GM23338 (cell line): ENCODE measurements around the gene PRRG1. TPM values are rescaled to one million over a fixed set of nuclear protein-coding genes. Genes with fewer than 3 reads are reported as not detected.

Experiments used
- ATAC-seq: fragments of 200-7000 bp; cut with Tn5 transposase; 3 replicates; pipeline ENCODE4 v1.9.1; 2020
- DNase-seq: peaks from one replicate; pipeline ENCODE4 v3.0.0-alpha.2; 2015; ENCODE audit warnings: low spot score
- H2AFZ ChIP-seq: fragments of 200-600 bp; sonication (generic); 2 replicates; pipeline ENCODE4 v1.8.0; 2016; ENCODE audit warnings: antibody characterized with exemption, mild to moderate bottlenecking, moderate library complexity
- H3F3A ChIP-seq: fragments of 200-600 bp; sonication (generic); replicated peaks from 2 replicates; pipeline ENCODE4 v1.8.0; 2017; ENCODE audit warnings: antibody characterized with exemption, mixed run types, low read depth
- H3K27ac ChIP-seq: fragments of 200-600 bp; sonication (generic); 2 replicates; pipeline ENCODE4 v1.6.1; 2016; ENCODE audit warnings: low read depth
- H3K27me3 ChIP-seq: fragments of 200-600 bp; sonication (generic); 2 replicates; pipeline ENCODE4 v1.8.0; 2016; ENCODE audit warnings: mild to moderate bottlenecking, mixed run types, moderate library complexity; ENCODE audit not compliant: insufficient read depth
- H3K36me3 ChIP-seq: fragments of 200-600 bp; sonication (generic); 2 replicates; pipeline ENCODE4 v1.8.0; 2016; ENCODE audit warnings: mild to moderate bottlenecking; ENCODE audit not compliant: insufficient read depth
- H3K4me1 ChIP-seq: fragments of 200-600 bp; sonication (generic); 2 replicates; pipeline ENCODE4 v1.8.0; 2016; ENCODE audit warnings: mild to moderate bottlenecking, moderate library complexity; ENCODE audit not compliant: insufficient read depth
- H3K4me2 ChIP-seq: fragments of 200-600 bp; sonication (generic); 2 replicates; pipeline ENCODE4 v1.7.1; 2017; ENCODE audit warnings: mixed run types
- H3K4me3 ChIP-seq: fragments of 200-600 bp; sonication (generic); 2 replicates; pipeline ENCODE4 v1.6.1; 2016; ENCODE audit warnings: mixed run types
- H3K79me2 ChIP-seq: fragments of 200-600 bp; sonication (generic); replicated peaks from 2 replicates; pipeline ENCODE4 v1.8.0; 2017; ENCODE audit warnings: mild to moderate bottlenecking; ENCODE audit not compliant: insufficient read depth
- H3K9me2 ChIP-seq: fragments of 200-600 bp; sonication (generic); 2 replicates; pipeline ENCODE4 v1.8.0; 2017; ENCODE audit not compliant: insufficient read depth
- H4K20me1 ChIP-seq: fragments of 200-600 bp; sonication (generic); replicated peaks from 2 replicates; pipeline ENCODE4 v1.8.0; 2017; ENCODE audit warnings: mild to moderate bottlenecking; ENCODE audit not compliant: insufficient read depth
- H3K27ac Mint-ChIP-seq: 2 replicates; pipeline ENCODE4 v1.8.0; 2020; ENCODE audit warnings: inconsistent platforms, mild to moderate bottlenecking, moderate library complexity, mixed read lengths
- H3K27me3 Mint-ChIP-seq: 3 replicates; pipeline ENCODE4 v1.8.0; 2022; ENCODE audit warnings: low read depth, mild to moderate bottlenecking, moderate library complexity, mixed read lengths, inconsistent platforms; ENCODE audit not compliant: insufficient read depth, poor library complexity
- H3K36me3 Mint-ChIP-seq: 3 replicates; pipeline ENCODE4 v1.8.0; 2021; ENCODE audit warnings: low read depth, mild to moderate bottlenecking, inconsistent platforms, moderate library complexity, mixed read lengths
- H3K4me1 Mint-ChIP-seq: 3 replicates; pipeline ENCODE4 v1.8.0; 2020; ENCODE audit warnings: mild to moderate bottlenecking, inconsistent platforms, mixed read lengths
- H3K4me3 Mint-ChIP-seq: 3 replicates; pipeline ENCODE4 v1.8.0; 2021; ENCODE audit warnings: moderate library complexity, mild to moderate bottlenecking, inconsistent platforms, mixed read lengths
- H3K9me3 Mint-ChIP-seq: 3 replicates; pipeline ENCODE4 v1.8.0; 2020; ENCODE audit warnings: moderate library complexity, mild to moderate bottlenecking, inconsistent platforms, mixed read lengths
- CREB1 ChIP-seq: fragments of 250-450 bp; sonication (Bioruptor Pico); IDR thresholded peaks from 2 replicates; pipeline ENCODE4 v1.5.0; 2020; ENCODE audit warnings: low read depth, mild to moderate bottlenecking, moderate library complexity
- EZH2 ChIP-seq: fragments of 200-600 bp; sonication (generic); IDR thresholded peaks from one replicate; pipeline ENCODE4 v1.8.0; 2017; ENCODE audit warnings: antibody characterized with exemption, mild to moderate bottlenecking, low read depth; ENCODE audit not compliant: unreplicated experiment
- EZH2phosphoT487 ChIP-seq: fragments of 200-600 bp; sonication (generic); IDR thresholded peaks from one replicate; pipeline ENCODE4 v1.8.1; 2018; ENCODE audit warnings: antibody characterized with exemption; ENCODE audit not compliant: unreplicated experiment
- JUNB ChIP-seq: IDR thresholded peaks from one replicate; pipeline ENCODE4 v1.6.1; 2016; ENCODE audit warnings: antibody characterized with exemption; ENCODE audit not compliant: unreplicated experiment
- NANOG ChIP-seq: IDR thresholded peaks from 2 replicates; pipeline ENCODE4 v1.6.1; 2016; ENCODE audit warnings: antibody characterized with exemption, borderline replicate concordance
- POLR2AphosphoS5 ChIP-seq: IDR thresholded peaks from 2 replicates; pipeline ENCODE4 v1.6.1; 2016; ENCODE audit warnings: antibody characterized with exemption, low read depth
- STAT1 ChIP-seq: IDR thresholded peaks from one replicate; pipeline ENCODE4 v1.6.1; 2016; ENCODE audit warnings: antibody characterized with exemption; ENCODE audit not compliant: unreplicated experiment
- ZNF114 ChIP-seq: fragments of 250-450 bp; sonication (Bioruptor Pico); IDR thresholded peaks from 2 replicates; pipeline ENCODE4 v1.5.0; 2020; ENCODE audit warnings: mild to moderate bottlenecking, moderate library complexity
- ZNF331 ChIP-seq: fragments of 250-450 bp; sonication (Bioruptor Pico); IDR thresholded peaks from 2 replicates; pipeline ENCODE4 v1.5.0; 2020; ENCODE audit warnings: low read depth, mild to moderate bottlenecking, moderate library complexity
- polyA plus RNA-seq: library from polyadenylated mRNA; unstranded; fragments of >200 nt; fragmentation: Nextera tagmentation; extraction: Ambion mirVana; gene quantifications from 2 replicates; pipeline ENCODE4 v1.2.1, GENCODE V29; 2016
- total RNA-seq: library from RNA; depleted of rRNA; stranded (reverse); fragments of >200 nt; shearing (Covaris generic); gene quantifications from 2 replicates; pipeline ENCODE4 v1.2.3, GENCODE V29; 2014
- TF ChIP-seq, protein P1 (sequence below): IDR thresholded peaks from 2 replicates; pipeline ENCODE4 v1.6.1; 2016; ENCODE audit warnings: antibody characterized with exemption
- TF ChIP-seq, protein P2 (sequence below), 2 experiments: fragments of 200-600 bp in 1 of 2; sonication (generic) in 1 of 2; conservative IDR thresholded peaks; 2 replicates each; pipeline versions ENCODE4 v1.5.1 to v1.6.1; 2016 to 2017; ENCODE audit warnings: antibody characterized with exemption in 2 of 2, low read depth in 2 of 2, mild to moderate bottlenecking in 2 of 2, moderate library complexity in 1 of 2
- TF ChIP-seq, protein P3 (sequence below): IDR thresholded peaks from one replicate; pipeline ENCODE4 v1.6.1; 2018; ENCODE audit warnings: antibody characterized with exemption; ENCODE audit not compliant: unreplicated experiment
- TF ChIP-seq, protein P4 (sequence below): fragments of 250-450 bp; sonication (Bioruptor Pico); IDR thresholded peaks from 2 replicates; pipeline ENCODE4 v1.5.0; 2020; ENCODE audit warnings: mild to moderate bottlenecking, moderate library complexity

PRRG1 gene
- total and polyA plus RNA-seq, 2 experiments from 2014 or later: 3.8 to 10.8 TPM

DNA sequence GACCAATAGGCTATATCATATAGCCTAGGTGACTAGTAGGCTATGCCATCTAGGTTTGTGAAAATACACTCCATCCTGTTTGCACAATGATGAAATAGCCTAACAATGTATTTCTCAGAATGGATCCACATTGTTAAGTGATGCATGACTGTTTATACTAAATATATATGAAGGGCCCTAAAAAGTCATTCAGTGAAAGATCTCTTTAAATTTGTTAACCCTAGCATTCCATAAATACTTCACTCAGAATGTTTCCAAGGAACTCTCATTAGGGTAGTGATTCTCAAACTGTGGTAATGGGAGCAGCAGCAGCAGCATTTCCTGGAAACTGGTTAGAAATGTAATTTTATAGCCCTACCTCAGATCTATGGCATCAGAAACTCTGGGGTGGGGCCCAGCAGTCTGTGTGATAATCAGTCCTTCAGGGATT is 74.9 kb downstream of the PRRG1 start:
- Histone ChIP-seq H3K4me3 (no peak overlapping the region), H3K4me1 (no peaks in the 10 kb centered on the region; the same call in none of the 2 replicates), H3K27ac (no peak overlapping the region; the same call in 1 of the 2 replicates), H3K36me3 (peaks cover 5% of the 10 kb centered on the region; the same call in 1 of the 2 replicates), H3K4me2 (no peak overlapping the region), H4K20me1 (no peaks in the 10 kb centered on the region), H3K27me3 (no peaks in the 10 kb centered on the region), H2AFZ (no peak overlapping the region), H3F3A (no peaks in the 10 kb centered on the region), H3K9me2 (no peaks in the 10 kb centered on the region), H3K79me2 (no peaks in the 10 kb centered on the region)
- TF ChIP-seq, protein P1, sequence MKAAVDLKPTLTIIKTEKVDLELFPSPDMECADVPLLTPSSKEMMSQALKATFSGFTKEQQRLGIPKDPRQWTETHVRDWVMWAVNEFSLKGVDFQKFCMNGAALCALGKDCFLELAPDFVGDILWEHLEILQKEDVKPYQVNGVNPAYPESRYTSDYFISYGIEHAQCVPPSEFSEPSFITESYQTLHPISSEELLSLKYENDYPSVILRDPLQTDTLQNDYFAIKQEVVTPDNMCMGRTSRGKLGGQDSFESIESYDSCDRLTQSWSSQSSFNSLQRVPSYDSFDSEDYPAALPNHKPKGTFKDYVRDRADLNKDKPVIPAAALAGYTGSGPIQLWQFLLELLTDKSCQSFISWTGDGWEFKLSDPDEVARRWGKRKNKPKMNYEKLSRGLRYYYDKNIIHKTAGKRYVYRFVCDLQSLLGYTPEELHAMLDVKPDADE: no peak
- TF ChIP-seq JUNB (no peak), ZNF331 (CRISPR knock-in tag) (no peak), ZNF114 (CRISPR knock-in tag) (no peak), POLR2AphosphoS5 (no peak), CREB1 (no peak), EZH2 (no peak), STAT1 (no peak), NANOG (no peak), EZH2phosphoT487 (no peak)
- TF ChIP-seq, protein P2, sequence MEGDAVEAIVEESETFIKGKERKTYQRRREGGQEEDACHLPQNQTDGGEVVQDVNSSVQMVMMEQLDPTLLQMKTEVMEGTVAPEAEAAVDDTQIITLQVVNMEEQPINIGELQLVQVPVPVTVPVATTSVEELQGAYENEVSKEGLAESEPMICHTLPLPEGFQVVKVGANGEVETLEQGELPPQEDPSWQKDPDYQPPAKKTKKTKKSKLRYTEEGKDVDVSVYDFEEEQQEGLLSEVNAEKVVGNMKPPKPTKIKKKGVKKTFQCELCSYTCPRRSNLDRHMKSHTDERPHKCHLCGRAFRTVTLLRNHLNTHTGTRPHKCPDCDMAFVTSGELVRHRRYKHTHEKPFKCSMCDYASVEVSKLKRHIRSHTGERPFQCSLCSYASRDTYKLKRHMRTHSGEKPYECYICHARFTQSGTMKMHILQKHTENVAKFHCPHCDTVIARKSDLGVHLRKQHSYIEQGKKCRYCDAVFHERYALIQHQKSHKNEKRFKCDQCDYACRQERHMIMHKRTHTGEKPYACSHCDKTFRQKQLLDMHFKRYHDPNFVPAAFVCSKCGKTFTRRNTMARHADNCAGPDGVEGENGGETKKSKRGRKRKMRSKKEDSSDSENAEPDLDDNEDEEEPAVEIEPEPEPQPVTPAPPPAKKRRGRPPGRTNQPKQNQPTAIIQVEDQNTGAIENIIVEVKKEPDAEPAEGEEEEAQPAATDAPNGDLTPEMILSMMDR (conservative IDR thresholded peaks at IDR 0.05; ENCODE audit: low read depth in 2 of 2): no peak
- TF ChIP-seq, protein P3, sequence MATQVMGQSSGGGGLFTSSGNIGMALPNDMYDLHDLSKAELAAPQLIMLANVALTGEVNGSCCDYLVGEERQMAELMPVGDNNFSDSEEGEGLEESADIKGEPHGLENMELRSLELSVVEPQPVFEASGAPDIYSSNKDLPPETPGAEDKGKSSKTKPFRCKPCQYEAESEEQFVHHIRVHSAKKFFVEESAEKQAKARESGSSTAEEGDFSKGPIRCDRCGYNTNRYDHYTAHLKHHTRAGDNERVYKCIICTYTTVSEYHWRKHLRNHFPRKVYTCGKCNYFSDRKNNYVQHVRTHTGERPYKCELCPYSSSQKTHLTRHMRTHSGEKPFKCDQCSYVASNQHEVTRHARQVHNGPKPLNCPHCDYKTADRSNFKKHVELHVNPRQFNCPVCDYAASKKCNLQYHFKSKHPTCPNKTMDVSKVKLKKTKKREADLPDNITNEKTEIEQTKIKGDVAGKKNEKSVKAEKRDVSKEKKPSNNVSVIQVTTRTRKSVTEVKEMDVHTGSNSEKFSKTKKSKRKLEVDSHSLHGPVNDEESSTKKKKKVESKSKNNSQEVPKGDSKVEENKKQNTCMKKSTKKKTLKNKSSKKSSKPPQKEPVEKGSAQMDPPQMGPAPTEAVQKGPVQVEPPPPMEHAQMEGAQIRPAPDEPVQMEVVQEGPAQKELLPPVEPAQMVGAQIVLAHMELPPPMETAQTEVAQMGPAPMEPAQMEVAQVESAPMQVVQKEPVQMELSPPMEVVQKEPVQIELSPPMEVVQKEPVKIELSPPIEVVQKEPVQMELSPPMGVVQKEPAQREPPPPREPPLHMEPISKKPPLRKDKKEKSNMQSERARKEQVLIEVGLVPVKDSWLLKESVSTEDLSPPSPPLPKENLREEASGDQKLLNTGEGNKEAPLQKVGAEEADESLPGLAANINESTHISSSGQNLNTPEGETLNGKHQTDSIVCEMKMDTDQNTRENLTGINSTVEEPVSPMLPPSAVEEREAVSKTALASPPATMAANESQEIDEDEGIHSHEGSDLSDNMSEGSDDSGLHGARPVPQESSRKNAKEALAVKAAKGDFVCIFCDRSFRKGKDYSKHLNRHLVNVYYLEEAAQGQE: no peak
- TF ChIP-seq, protein P4, sequence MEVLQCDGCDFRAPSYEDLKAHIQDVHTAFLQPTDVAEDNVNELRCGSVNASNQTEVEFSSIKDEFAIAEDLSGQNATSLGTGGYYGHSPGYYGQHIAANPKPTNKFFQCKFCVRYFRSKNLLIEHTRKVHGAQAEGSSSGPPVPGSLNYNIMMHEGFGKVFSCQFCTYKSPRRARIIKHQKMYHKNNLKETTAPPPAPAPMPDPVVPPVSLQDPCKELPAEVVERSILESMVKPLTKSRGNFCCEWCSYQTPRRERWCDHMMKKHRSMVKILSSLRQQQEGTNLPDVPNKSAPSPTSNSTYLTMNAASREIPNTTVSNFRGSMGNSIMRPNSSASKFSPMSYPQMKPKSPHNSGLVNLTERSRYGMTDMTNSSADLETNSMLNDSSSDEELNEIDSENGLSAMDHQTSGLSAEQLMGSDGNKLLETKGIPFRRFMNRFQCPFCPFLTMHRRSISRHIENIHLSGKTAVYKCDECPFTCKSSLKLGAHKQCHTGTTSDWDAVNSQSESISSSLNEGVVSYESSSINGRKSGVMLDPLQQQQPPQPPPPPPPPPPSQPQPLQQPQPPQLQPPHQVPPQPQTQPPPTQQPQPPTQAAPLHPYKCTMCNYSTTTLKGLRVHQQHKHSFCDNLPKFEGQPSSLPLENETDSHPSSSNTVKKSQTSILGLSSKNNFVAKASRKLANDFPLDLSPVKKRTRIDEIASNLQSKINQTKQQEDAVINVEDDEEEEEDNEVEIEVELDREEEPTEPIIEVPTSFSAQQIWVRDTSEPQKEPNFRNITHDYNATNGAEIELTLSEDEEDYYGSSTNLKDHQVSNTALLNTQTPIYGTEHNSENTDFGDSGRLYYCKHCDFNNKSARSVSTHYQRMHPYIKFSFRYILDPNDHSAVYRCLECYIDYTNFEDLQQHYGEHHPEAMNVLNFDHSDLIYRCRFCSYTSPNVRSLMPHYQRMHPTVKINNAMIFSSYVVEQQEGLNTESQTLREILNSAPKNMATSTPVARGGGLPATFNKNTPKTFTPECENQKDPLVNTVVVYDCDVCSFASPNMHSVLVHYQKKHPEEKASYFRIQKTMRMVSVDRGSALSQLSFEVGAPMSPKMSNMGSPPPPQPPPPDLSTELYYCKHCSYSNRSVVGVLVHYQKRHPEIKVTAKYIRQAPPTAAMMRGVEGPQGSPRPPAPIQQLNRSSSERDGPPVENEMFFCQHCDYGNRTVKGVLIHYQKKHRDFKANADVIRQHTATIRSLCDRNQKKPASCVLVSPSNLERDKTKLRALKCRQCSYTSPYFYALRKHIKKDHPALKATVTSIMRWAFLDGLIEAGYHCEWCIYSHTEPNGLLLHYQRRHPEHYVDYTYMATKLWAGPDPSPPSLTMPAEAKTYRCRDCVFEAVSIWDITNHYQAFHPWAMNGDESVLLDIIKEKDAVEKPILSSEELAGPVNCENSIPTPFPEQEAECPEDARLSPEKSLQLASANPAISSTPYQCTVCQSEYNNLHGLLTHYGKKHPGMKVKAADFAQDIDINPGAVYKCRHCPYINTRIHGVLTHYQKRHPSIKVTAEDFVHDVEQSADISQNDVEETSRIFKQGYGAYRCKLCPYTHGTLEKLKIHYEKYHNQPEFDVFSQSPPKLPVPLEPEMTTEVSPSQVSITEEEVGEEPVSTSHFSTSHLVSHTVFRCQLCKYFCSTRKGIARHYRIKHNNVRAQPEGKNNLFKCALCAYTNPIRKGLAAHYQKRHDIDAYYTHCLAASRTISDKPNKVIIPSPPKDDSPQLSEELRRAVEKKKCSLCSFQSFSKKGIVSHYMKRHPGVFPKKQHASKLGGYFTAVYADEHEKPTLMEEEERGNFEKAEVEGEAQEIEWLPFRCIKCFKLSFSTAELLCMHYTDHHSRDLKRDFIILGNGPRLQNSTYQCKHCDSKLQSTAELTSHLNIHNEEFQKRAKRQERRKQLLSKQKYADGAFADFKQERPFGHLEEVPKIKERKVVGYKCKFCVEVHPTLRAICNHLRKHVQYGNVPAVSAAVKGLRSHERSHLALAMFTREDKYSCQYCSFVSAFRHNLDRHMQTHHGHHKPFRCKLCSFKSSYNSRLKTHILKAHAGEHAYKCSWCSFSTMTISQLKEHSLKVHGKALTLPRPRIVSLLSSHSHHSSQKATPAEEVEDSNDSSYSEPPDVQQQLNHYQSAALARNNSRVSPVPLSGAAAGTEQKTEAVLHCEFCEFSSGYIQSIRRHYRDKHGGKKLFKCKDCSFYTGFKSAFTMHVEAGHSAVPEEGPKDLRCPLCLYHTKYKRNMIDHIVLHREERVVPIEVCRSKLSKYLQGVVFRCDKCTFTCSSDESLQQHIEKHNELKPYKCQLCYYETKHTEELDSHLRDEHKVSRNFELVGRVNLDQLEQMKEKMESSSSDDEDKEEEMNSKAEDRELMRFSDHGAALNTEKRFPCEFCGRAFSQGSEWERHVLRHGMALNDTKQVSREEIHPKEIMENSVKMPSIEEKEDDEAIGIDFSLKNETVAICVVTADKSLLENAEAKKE (CRISPR knock-in tag): no peak
- Mint-ChIP-seq H3K4me3 (no peak overlapping the region), H3K27ac (no peak overlapping the region), H3K36me3 (peaks cover 22% of the 10 kb centered on the region; the same call in 2 of the 3 replicates), H3K9me3 (peaks cover 6% of the 10 kb centered on the region; the same call in 1 of the 3 replicates), H3K27me3 (no peaks in the 10 kb centered on the region), H3K4me1 (peaks cover 1% of the 10 kb centered on the region; the same call in 2 of the 3 replicates)
- ATAC-seq (no peak), DNase-seq (peak; percentile 1)
